SK-N-SH (cell line): ENCODE measurements around the gene ATAD3B.
"Not testable (repeated sequence)": the region's sequence is repeated elsewhere in the genome, so short reads cannot be mapped to it uniquely, and the experiment has no call there.

Experiments
- ELF1 ChIP-seq: IDR thresholded peaks from 2 replicates; pipeline ENCODE4 v1.4.0; 2012
- GABPA ChIP-seq: IDR thresholded peaks from 2 replicates; pipeline ENCODE4 v1.4.0; 2012; ENCODE audit warnings: low read depth, mild to moderate bottlenecking
- POLR2AphosphoS5 ChIP-seq: IDR thresholded peaks from 2 replicates; pipeline ENCODE4 v1.6.1; 2012; ENCODE audit warnings: low read depth, low read length
- RAD21 ChIP-seq: IDR thresholded peaks from 2 replicates; pipeline ENCODE4 v1.6.1; 2012; ENCODE audit warnings: mild to moderate bottlenecking, low read length
- RCOR1 ChIP-seq: fragments of 150-350 bp; IDR thresholded peaks from 2 replicates; pipeline ENCODE4 v1.6.1; 2017; ENCODE audit warnings: antibody characterized with exemption, low read length
- YY1 ChIP-seq: IDR thresholded peaks from 2 replicates; pipeline ENCODE4 v1.4.0; 2012; ENCODE audit warnings: low read depth, mild to moderate bottlenecking
- TF ChIP-seq, protein P1 (sequence below): fragments of 200-600 bp; sonication (generic); IDR thresholded peaks from 2 replicates; pipeline ENCODE4 v1.6.1; 2017; ENCODE audit warnings: antibody characterized with exemption, mild to moderate bottlenecking, moderate library complexity

DNA sequence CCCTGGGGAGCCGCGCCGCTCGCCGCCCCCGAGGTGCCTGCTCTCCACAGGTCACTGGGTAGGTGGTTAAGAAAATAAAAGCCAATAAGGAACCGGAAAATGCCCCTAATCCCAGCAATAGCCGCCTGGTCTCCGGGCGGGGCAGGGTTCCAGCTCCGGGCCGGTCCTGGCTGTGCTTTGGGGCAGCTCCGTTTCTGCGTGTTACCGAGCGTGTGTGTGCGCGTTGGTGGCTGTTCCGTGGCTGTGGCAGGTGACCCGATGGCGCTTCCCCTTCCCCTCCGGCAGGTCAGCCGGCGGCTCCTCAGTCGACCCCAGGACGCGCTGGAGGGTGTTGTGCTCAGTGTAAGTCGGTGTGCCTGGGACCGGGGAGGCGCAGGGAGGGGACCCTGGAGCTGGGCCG lies 51.7 kb downstream of the ATAD3B start:
- TF ChIP-seq, protein P1, sequence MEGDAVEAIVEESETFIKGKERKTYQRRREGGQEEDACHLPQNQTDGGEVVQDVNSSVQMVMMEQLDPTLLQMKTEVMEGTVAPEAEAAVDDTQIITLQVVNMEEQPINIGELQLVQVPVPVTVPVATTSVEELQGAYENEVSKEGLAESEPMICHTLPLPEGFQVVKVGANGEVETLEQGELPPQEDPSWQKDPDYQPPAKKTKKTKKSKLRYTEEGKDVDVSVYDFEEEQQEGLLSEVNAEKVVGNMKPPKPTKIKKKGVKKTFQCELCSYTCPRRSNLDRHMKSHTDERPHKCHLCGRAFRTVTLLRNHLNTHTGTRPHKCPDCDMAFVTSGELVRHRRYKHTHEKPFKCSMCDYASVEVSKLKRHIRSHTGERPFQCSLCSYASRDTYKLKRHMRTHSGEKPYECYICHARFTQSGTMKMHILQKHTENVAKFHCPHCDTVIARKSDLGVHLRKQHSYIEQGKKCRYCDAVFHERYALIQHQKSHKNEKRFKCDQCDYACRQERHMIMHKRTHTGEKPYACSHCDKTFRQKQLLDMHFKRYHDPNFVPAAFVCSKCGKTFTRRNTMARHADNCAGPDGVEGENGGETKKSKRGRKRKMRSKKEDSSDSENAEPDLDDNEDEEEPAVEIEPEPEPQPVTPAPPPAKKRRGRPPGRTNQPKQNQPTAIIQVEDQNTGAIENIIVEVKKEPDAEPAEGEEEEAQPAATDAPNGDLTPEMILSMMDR = not testable (repeated sequence)
- TF ChIP-seq YY1, RAD21, POLR2AphosphoS5, RCOR1, ELF1, GABPA: not testable (repeated sequence)
